HG02870 (cell line): ENCODE results near the gene KRT78.
"Not testable (repeated sequence)": the region's sequence is repeated elsewhere in the genome, so short reads cannot be mapped to it uniquely, and the experiment has no call there.

ENCODE experiments used
- ATAC-seq: cut with Tn5 transposase; IDR thresholded peaks from one replicate; pipeline ENCODE4 v1.9.1; 2021; ENCODE audit warnings: mild to moderate bottlenecking, moderate library complexity; ENCODE audit not compliant: unreplicated experiment

KRT78 gene

DNA sequence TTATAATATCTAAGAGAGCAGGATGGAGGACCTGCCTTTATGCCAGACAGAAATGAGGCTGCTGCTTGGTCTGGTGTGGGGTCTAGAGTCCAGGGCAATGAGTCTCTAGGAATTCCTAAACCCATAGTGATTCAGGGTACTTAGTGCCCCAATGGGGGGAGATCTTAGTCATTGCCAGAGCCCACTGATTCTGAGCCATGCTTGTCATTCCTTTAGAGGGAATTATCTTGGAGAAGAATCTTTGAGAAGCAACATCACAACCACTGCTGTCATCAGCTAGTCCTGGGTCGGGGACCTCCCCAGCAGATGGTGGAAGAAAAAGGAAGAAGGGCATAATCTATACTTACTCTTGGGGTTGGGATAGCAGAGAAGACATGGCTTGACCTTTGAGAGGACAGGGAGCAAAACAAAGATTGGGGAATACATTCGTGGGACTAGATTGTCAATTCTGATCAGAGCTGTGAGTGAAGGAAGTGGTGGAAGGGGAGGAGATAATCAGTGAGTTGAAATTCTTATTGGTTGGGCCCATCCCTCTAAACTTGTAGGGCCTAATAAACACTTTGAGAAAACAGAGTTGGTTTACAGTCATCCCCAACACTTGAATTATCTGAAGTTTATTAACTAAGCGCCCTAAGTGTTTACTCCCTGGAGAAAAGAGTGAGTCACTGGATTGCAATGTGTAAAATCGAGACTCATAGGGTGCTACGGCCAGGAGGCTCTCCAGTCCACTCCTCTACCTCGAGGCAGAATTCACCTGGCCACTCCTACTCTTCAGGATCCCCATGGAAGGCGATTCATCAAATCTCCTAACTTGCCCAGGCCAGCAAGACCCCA, 49.9 kb downstream of the KRT78 start:
- no peak for ATAC-seq

- ATAC-seq: no peak
Observed at GRCh38 chr12:52798003-52798670, 50.7 kb downstream of the KRT78 start.

DNA sequence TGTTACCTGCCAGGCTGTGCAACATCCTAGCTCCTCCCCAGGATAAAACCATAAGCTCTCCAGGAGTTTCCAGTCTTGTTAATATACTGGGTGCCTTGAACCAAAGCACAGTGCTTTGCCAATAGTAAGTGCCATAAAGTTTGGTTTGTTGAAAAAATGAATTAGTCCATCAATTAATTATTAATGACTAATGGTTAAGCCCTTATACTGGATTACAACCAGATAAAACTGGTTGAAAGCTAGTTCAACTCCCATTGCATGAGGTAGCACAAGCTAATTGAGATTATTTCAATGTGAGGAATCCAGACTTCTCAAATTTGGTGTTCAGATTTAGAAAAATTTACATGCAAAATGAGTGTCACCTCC, 51.3 kb downstream of the KRT78 start:
- ATAC-seq: no peak

- no peak for ATAC-seq
Observed at GRCh38 chr12:52796839-52797528, 51.8 kb downstream of the KRT78 start.

DNA sequence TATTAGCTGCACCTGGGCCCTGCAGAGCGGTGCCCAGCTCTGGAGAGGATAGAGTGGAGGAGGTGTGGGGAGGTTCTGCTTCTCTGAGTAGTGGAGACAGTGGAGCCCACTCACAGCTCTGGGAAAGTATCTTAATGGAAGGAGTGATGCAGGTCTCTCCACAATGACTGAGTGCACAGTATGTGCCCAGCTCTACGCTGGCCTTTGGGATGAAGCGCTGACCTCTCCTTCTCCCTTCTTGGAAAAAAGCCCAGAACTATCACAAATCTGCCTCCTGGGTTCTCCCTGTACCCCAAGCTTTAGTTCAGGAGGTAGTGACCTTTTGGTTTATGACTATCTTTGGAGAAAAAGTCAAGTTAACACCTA, 52.4 kb downstream of the KRT78 start:
- no peak for ATAC-seq

- no peak for ATAC-seq
Observed at GRCh38 chr12:52795694-52796428, 52.9 kb downstream of the KRT78 start, which contains the start of gene KRT3. KRT3 (minus strand) TSS chr12:52796117; CDS start chr12:52796042, 75 bp downstream.

DNA sequence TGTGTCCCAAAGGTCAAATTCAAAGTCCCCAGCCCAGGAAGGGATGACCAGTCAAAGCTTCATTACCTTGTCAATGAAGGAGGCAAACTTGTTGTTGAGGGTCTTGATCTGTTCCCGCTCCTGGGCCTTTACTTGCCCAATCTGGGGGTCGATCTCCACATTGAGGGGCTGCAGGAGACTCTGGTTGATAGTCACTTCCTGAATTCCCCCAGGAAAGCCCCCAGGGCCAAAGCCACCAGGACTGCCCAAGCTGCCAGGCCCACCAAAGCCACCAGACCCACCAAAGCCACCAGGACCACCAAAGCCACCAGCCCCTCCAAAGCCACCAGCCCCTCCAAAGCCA, 53.5 kb downstream of the KRT78 start:
- not testable (repeated sequence) for ATAC-seq

GRCh38 chr12:52794479-52795331, 54.1 kb downstream of the KRT78 start:
- ATAC-seq: no peak

DNA sequence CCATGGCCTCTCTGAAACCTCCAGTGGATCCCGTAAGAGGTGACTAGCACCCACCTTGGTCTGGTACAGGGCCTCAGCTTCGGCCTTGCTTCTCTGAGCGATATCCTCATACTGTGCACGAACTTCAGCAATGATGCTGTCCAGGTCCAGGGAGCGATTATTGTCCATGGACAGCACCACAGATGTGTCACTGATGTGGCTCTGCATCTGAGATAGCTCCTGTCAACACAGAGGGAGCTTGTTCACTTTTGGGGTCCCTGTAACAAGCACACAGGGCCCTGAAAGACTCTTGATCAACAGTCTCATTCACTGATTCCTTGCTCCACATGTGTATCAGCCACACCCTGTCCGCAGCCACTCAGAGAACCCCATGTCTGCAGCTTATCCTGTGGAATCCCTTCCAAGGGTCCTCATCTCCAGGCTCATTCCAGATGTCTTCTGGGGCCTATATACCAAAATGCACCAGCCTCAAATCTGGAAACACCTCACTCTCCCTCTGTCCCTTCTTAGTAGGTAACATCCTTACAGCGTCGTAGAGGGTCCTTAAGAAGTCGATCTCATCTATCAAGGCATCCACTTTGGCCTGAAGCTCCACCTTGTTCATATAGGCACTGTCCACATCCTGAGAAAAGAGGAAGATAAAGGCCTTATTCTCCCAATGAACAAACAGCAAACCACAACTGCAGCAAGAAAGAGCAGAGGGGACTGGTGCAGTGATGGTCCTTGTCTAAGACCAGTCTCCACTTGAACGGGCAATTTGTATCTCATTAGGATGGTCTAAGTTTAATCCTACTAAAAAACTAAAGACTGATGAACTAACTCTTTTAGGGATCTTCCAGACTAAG, 56.4 kb downstream of the KRT78 start:
- ATAC-seq: no peak

- no peak for ATAC-seq
Observed at GRCh38 chr12:52791271-52792184, 57.3 kb downstream of the KRT78 start.

- ATAC-seq: no peak
Observed at GRCh38 chr12:52790427-52791270, 58.1 kb downstream of the KRT78 start.

DNA sequence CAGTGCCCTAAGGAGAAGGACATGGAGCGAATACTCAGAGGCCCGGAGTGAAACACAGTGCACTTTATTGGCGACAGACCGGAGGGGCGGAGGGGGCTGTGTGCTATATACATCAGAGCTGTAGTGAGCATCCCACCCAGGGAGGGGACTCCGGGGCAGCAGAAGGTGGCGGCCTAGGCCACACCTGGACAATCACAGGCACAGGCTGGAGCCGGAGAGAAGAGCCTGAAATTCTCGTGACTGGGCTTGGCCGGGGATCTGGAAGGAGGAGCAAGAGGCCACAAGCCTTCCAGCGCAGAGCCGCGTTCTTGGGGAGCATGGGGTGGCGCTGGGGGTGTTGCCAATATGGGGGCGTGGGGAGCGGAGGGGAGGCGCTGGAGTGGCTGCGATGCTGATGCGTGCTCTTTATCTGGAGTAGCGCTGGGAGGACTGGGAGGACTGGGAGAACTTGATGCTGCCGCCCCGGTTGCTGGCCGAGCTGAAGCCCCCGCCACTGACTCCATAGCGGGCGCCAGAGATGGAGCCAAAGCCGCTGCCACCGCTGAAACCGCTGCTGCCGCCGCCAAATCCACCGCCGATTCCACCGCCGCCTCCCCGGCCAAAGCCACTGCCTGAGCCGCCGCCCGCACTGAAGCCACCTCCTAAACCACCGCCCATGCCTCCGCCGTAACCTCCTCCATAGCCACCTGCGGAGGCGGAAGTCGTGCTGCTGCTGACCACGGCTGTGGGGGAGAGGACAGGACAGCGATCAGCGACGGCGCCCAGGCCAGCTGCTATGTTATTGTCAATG, 59.0 kb downstream of the KRT78 start:
- no peak for ATAC-seq

DNA sequence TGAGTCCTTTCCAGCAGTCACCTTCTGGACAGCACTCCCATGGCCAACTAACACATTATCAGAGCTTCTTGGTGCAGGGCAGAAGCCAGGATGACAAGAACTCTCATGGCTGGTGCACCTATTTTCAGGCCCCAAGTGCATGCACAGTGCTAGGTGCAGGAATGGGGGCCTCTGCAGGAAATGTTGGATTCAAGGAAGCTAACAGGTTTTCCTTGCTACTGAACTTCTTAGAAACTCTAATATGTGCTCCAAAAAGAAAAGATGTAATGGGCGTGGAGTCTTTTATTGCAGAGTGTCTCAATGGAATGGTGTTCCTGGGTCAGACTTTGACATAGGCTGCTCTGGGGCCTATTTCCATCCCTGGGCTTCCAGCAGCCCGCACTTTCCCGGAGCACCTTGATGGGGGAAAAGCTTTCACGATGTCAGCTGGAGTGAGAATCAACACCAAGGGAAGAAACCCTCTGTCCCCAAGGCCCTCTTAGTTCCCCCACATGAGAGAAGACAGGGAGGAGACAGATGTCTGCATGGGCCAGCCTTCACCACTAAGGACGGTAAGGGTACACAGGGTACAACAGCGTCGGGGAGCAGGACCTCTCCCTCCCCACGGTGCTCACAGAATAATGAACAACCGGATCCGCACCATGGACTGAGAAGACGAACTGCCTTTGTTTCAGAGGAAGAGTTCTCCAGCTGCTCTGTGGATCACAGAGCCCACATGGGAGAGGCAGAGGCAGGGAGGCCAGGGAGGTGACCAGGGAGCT, 59.7 kb downstream of the KRT78 start:
- no peak for ATAC-seq

DNA sequence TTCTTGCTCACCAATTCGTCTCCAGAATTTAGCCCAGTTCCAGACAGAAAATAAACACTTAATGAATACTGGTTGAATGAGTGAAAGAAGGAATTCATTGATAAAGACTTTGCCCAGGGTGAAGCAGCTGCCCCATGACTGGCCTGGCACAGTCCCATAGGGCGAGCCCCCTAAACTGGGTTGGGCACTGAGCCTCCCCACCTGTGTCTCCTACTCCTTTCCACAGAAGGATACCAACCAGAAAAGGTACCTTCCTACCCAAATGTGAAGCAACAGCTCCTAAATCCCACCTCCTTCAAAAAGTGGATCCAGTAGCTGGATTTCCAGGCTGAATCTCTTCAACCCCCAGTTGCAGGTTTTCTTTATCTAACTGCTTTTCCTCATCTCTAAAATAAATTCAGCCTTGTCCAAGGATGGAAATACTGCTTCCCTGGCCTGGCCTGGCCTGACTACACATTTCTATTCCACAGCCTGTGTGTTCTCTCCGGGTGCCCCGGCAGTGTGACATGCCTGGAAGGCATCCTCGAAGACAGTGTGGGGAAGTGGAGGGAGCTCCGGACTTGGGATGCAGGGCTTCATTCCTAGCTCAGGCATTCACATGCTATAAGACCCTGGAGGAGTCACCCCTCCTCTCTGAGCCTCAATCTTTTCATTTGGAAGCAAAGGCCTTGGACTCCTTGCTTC, 60.5 kb downstream of the KRT78 start:
- ATAC-seq: no peak
